GM13976 (cell line): ENCODE results near the gene HSPB6.

Source experiments
- DNase-seq: peaks from one replicate; pipeline ENCODE4 v3.0.0; 2012; ENCODE audit warnings: low spot score
- CTCF ChIP-seq: IDR thresholded peaks from 2 replicates; pipeline ENCODE4 v1.5.1; 2012; ENCODE audit warnings: borderline replicate concordance, mild to moderate bottlenecking; ENCODE audit not compliant: insufficient read depth; ENCODE audit errors: extremely low read depth, missing control alignments, control extremely low read depth
- in situ Hi-C: fragments of 300-500 bp; cut with MboI; formaldehyde crosslinking; loops from one replicate; pipeline ENCODE4 v1.12.0; 2022; ENCODE audit warnings: low sequenced_read_pairs, mixed read lengths, inconsistent platforms; ENCODE audit not compliant: unreplicated experiment

Gene HSPB6

GRCh38 chr19:35719402-35720162, 37.2 kb downstream of the HSPB6 start:
- TF ChIP-seq CTCF: no peak
- in situ Hi-C loops: no loop called here
- no peak for DNase-seq

- TF ChIP-seq CTCF: no peak
- in situ Hi-C loops: no loop called here
- DNase-seq: peak; percentile 71
Observed at GRCh38 chr19:35718345-35719041, 38.3 kb downstream of the HSPB6 start.

DNA sequence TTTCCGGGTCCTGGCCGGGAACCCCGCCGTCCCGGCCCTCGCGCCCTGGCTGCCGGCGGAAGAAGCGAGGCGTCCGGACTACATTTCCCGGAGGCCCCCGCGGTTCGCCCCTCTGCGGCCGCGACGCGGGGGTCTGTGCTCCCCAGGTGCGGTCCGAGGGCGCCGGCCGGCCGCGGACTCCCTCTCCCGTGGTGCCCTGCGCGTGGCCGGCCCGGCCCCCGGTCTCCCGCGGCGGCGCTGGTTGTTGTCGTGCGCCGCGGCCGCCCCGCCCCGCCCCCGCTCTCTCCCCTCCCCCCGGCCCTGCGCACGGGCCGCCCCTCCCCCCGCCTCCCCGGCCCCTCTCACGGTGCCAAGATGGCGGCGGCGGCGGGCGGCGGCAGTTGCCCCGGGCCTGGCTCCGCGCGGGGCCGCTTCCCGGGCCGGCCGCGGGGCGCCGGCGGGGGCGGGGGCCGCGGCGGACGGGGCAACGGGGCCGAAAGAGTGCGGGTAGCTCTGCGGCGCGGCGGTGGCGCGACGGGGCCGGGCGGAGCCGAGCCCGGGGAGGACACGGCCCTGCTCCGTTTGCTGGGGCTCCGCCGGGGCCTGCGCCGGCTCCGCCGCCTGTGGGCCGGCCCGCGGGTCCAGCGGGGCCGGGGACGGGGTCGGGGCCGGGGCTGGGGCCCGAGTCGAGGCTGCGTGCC, 39.0 kb downstream of the HSPB6 start, which contains the start of gene KMT2B:
TSS of gene KMT2B (plus strand) at position 339 of the 680 bp plus-strand sequence. CDS start at position 355, 16 bp downstream.
- in situ Hi-C loops: no loop called here
- DNase-seq: peak; percentile 97
- no peak for TF ChIP-seq CTCF

GRCh38 chr19:35716801-35717664, 39.8 kb downstream of the HSPB6 start:
- TF ChIP-seq CTCF: peak; percentile 74
- DNase-seq: peak; percentile 85
- in situ Hi-C loops: no loop called here

- in situ Hi-C loops: no loop called here
- no peak for TF ChIP-seq CTCF
- no peak for DNase-seq
Observed at GRCh38 chr19:35715981-35716800, 40.6 kb downstream of the HSPB6 start.

DNA sequence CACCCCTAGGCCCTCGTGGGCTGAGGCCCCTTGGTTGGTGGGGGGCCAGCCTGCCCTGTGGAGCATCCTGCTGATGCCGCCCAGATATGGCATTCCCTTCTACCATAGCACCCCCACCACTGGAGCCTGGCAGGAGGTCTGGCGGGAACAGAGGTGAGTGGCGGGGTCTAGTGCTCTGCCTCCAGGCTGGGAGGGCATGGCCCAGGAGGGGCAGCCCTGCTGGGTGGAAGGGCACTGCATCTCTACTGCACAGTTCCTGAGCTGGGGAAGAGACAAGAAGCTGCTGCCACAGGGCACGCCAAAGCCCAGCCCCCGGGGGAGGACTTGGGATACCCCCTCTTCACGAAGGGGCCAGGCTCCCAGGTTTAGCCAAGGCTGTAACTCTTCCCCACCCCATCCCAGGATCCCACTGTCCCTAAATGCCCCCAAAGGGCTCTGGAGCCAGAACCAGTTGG, 41.4 kb downstream of the HSPB6 start:
- TF ChIP-seq CTCF: no peak
- no peak for DNase-seq
- in situ Hi-C loops: no loop called here
